ENCODE data around the gene NPIPB4. TPM values are rescaled to one million over a fixed set of nuclear protein-coding genes. Genes with fewer than 3 reads are reported as not detected.
A peak's percentile ranks its signal among the peaks of the same experiment; 100 is the strongest.
"Not testable (repeated sequence)": the region's sequence is repeated elsewhere in the genome, so short reads cannot be mapped to it uniquely, and the experiment has no call there.

The NPIPB4 gene
- total RNA-seq, 2 experiments from 2014 or later, result 196 to 272 TPM

GRCh38 chr16:21817012-21817411, 40.5 kb downstream of the NPIPB4 start:
- H3K27ac Mint-ChIP-seq; ATAC-seq; H3K36me3 Mint-ChIP-seq; H3K4me3 Mint-ChIP-seq; H3K27me3 Mint-ChIP-seq; DNase-seq; H3K9me3 Mint-ChIP-seq (ENCODE audit: low read depth): not testable (repeated sequence)
- peaks cover 20% of the 10 kb centered on the region for H3K4me1 Mint-ChIP-seq
- CTCF ChIA-PET, result interaction anchor here (0.6 kb wide), 1 partner anchor 133 kb away, joined by 3 read pairs; no protein-coding TSS in a partner anchor

- H3K27ac Mint-ChIP-seq; DNase-seq; H3K27me3 Mint-ChIP-seq; CTCF ChIA-PET; H3K4me3 Mint-ChIP-seq; H3K36me3 Mint-ChIP-seq; H3K9me3 Mint-ChIP-seq (ENCODE audit: low read depth); ATAC-seq: not testable (repeated sequence)
- peaks cover 17% of the 10 kb centered on the region for H3K4me1 Mint-ChIP-seq
Observed at GRCh38 chr16:21815694-21816093, 41.9 kb downstream of the NPIPB4 start.

GRCh38 chr16:21802375-21802663, 55.2 kb downstream of the NPIPB4 start:
- not testable (repeated sequence) for H3K4me1 Mint-ChIP-seq; DNase-seq; H3K36me3 Mint-ChIP-seq; H3K4me3 Mint-ChIP-seq; H3K9me3 Mint-ChIP-seq (ENCODE audit: low read depth); H3K27me3 Mint-ChIP-seq; H3K27ac Mint-ChIP-seq
- CTCF ChIA-PET, result interaction anchor here (1.2 kb wide), 1 partner anchor 145 kb away, joined by 6 read pairs; no protein-coding TSS in a partner anchor
- peak; percentile 42 for ATAC-seq

GRCh38 chr16:21801538-21802374, 55.8 kb downstream of the NPIPB4 start:
- not testable (repeated sequence) for H3K4me1 Mint-ChIP-seq; H3K4me3 Mint-ChIP-seq; H3K36me3 Mint-ChIP-seq; H3K27ac Mint-ChIP-seq; H3K9me3 Mint-ChIP-seq (ENCODE audit: low read depth); H3K27me3 Mint-ChIP-seq
- peak; percentile 68 for ATAC-seq
- CTCF ChIA-PET, result interaction anchor here (1.2 kb wide), 1 partner anchor 145 kb away, joined by 6 read pairs; no protein-coding TSS in a partner anchor
- peak; percentile 42 for DNase-seq

GRCh38 chr16:21798601-21799000, 59.0 kb downstream of the NPIPB4 start:
- CTCF ChIA-PET; H3K27ac Mint-ChIP-seq; H3K9me3 Mint-ChIP-seq (ENCODE audit: low read depth); H3K27me3 Mint-ChIP-seq; DNase-seq; H3K4me1 Mint-ChIP-seq; H3K4me3 Mint-ChIP-seq; H3K36me3 Mint-ChIP-seq; ATAC-seq: not testable (repeated sequence)

GRCh38 chr16:21793310-21793709, 64.2 kb downstream of the NPIPB4 start:
- CTCF ChIA-PET; ATAC-seq; DNase-seq; H3K4me3 Mint-ChIP-seq; H3K36me3 Mint-ChIP-seq; H3K27ac Mint-ChIP-seq; H3K9me3 Mint-ChIP-seq (ENCODE audit: low read depth); H3K27me3 Mint-ChIP-seq; H3K4me1 Mint-ChIP-seq: not testable (repeated sequence)

GRCh38 chr16:21790506-21790905, 67.0 kb downstream of the NPIPB4 start:
- H3K36me3 Mint-ChIP-seq; H3K27ac Mint-ChIP-seq; H3K4me3 Mint-ChIP-seq; CTCF ChIA-PET; H3K9me3 Mint-ChIP-seq (ENCODE audit: low read depth); H3K27me3 Mint-ChIP-seq; H3K4me1 Mint-ChIP-seq; DNase-seq: not testable (repeated sequence)
- peak; percentile 80 for ATAC-seq

Other genes starting within 250 kb of the NPIPB4 start
- under 1 TPM in 1 of 2 experiments, not detected in 1; 0.09 TPM for gene IGSF6, start 205.1 kb downstream of the NPIPB4 start, total RNA-seq
- under 1 TPM; 0.09 to 0.38 TPM for gene OTOA, start 193.8 kb downstream of the NPIPB4 start, total RNA-seq
- 100 to 1,000 TPM; 217 to 279 TPM for gene UQCRC2, start 95.6 kb upstream of the NPIPB4 start, total RNA-seq
- not detected for gene PDZD9, start 143.4 kb upstream of the NPIPB4 start, total RNA-seq
- gene MOSMO, start 150.4 kb upstream of the NPIPB4 start, total RNA-seq, result 10 to 100 TPM; 10.2 to 12.6 TPM
- gene VWA3A, start 234.8 kb upstream of the NPIPB4 start, total RNA-seq, result under 1 TPM; 0.28 to 0.29 TPM

Measured in activated CD8-positive, alpha-beta memory T cell treated with anti-CD3 and anti-CD28 coated beads, Interleukin-2, amount 10 ng/mL, durations not matched to agents 7 days and 5 days (primary cell).